K562 (cell line): ENCODE measurements around the gene CISD2. TPM values are rescaled to one million over a fixed set of nuclear protein-coding genes. Genes with fewer than 3 reads are reported as not detected.

ENCODE experiments used
- BRD4 ChIP-seq: fragments of 200-600 bp; sonication (generic); IDR thresholded peaks from 2 replicates; pipeline ENCODE4 v1.6.1; 2017; ENCODE audit warnings: inconsistent platforms
- C11orf30 ChIP-seq: fragments of 450-650 bp; IDR thresholded peaks from 2 replicates; pipeline ENCODE4 v1.6.1; 2016; ENCODE audit warnings: low read depth, mild to moderate bottlenecking
- HDAC2 ChIP-seq: fragments of 450-650 bp; IDR thresholded peaks from 2 replicates; pipeline ENCODE4 v1.6.1; 2016; ENCODE audit warnings: mild to moderate bottlenecking
- ILK ChIP-seq: fragments of 450-650 bp; IDR thresholded peaks from 2 replicates; pipeline ENCODE4 v1.6.1; 2016; ENCODE audit warnings: missing genetic modification characterization, low read depth, mild to moderate bottlenecking, missing compliant biosample characterization, moderate library complexity, borderline replicate concordance
- KLF16 ChIP-seq: IDR thresholded peaks from 2 replicates; pipeline ENCODE4 v1.6.1; 2016; ENCODE audit warnings: antibody characterized with exemption
- MEF2D ChIP-seq: conservative IDR thresholded peaks from 2 replicates; pipeline ENCODE4 v1.6.1; 2016; ENCODE audit warnings: low read depth, missing genetic modification characterization, missing compliant biosample characterization
- NRF1 ChIP-seq, 2 experiments: fragments of 450-650 bp; IDR thresholded peaks in 1 of 2; conservative IDR thresholded peaks in 1 of 2; 2 replicates each; pipeline ENCODE4 v1.6.1; 2014; ENCODE audit warnings: mild to moderate bottlenecking in 2 of 2
- PCBP1 ChIP-seq: fragments of 200-400 bp; formaldehyde crosslinking; IDR thresholded peaks from 2 replicates; pipeline ENCODE4 v1.6.1; 2018; ENCODE audit warnings: mild to moderate bottlenecking, low read depth, low read length; ENCODE audit not compliant: poor library complexity, severe bottlenecking
- RCOR1 ChIP-seq, 2 experiments: IDR thresholded peaks; 2 replicates each; pipeline ENCODE4 v1.6.1; 2012; ENCODE audit warnings: low read depth in 2 of 2, low read length in 2 of 2, borderline replicate concordance in 1 of 2, improper control_type of control experiment in 1 of 2
- SAFB2 ChIP-seq: fragments of 200-400 bp; formaldehyde crosslinking; IDR thresholded peaks from 2 replicates; pipeline ENCODE4 v1.6.1; 2018; ENCODE audit warnings: borderline replicate concordance, low read length, low read depth, moderate library complexity; ENCODE audit not compliant: severe bottlenecking
- STAG1 ChIP-seq: sonication (generic); formaldehyde crosslinking; IDR thresholded peaks from 2 replicates; pipeline ENCODE4 v1.5.0; 2020; ENCODE audit warnings: missing genetic modification reagents, borderline replicate concordance
- TAF9B ChIP-seq: fragments of 450-650 bp; IDR thresholded peaks from 2 replicates; pipeline ENCODE4 v1.6.1; 2018; ENCODE audit warnings: mild to moderate bottlenecking; ENCODE audit not compliant: partially characterized antibody
- WHSC1 ChIP-seq: IDR thresholded peaks from one replicate; pipeline ENCODE4 v1.6.1; 2012; ENCODE audit warnings: low read length, control low read depth, inconsistent platforms
- ZNF780A ChIP-seq: fragments of 250-450 bp; sonication (Bioruptor Pico); IDR thresholded peaks from 2 replicates; pipeline ENCODE4 v1.5.0; 2021; ENCODE audit warnings: mild to moderate bottlenecking
- polyA plus RNA-seq, 8 experiments: library from polyadenylated mRNA; depleted of rRNA in 4 of 8; stranded (reverse) in 5 of 8; unstranded in 3 of 8; fragments of >200 nt; fragmentation: Nextera tagmentation in 2 of 8; fragmentation: Illumina TruSeq in 1 of 8; extraction: Ambion mirVana in 2 of 8; extraction: Trizol in 1 of 8; gene quantifications; 2 replicates each; pipeline versions ENCODE4 v1.2.1 to v1.2.3, GENCODE V29; 2011 to 2014; ENCODE audit warnings: inconsistent platforms in 1 of 8, missing spikeins in 1 of 8
- total RNA-seq, 7 experiments: library from RNA; depleted of rRNA in 6 of 7; stranded (reverse); fragments of >200 nt in 6 of 7; fragmentation: Illumina TruSeq in 2 of 7; extraction: Trizol in 2 of 7; gene quantifications; 2 replicates each; pipeline versions ENCODE4 v1.2.1 to v1.2.3, GENCODE V29; 2011 to 2021; ENCODE audit warnings: low replicate concordance in 1 of 7
- TF ChIP-seq, protein P1 (sequence below): fragments of 450-650 bp; conservative IDR thresholded peaks from 2 replicates; pipeline ENCODE4 v1.6.1; 2016; ENCODE audit warnings: missing genetic modification characterization, low read depth, mild to moderate bottlenecking, missing compliant biosample characterization, moderate library complexity
- TF ChIP-seq, protein P2 (sequence below): IDR thresholded peaks from 3 replicates; pipeline ENCODE4 v1.6.1; 2011; ENCODE audit warnings: borderline replicate concordance, mild to moderate bottlenecking, moderate library complexity; ENCODE audit not compliant: insufficient read length; ENCODE audit errors: extremely low read depth
- TF ChIP-seq, protein P3 (sequence below): fragments of 250-450 bp; sonication (Bioruptor Pico); IDR thresholded peaks from 2 replicates; pipeline ENCODE4 v1.4.0; 2020; ENCODE audit warnings: borderline replicate concordance

CISD2 gene
- total and polyA plus RNA-seq, 9 of the 15 experiments (the other 6 are each of a cell fraction or from before 2014, with no cell fraction given): 37.8 to 91.4 (median 59.8) TPM

DNA sequence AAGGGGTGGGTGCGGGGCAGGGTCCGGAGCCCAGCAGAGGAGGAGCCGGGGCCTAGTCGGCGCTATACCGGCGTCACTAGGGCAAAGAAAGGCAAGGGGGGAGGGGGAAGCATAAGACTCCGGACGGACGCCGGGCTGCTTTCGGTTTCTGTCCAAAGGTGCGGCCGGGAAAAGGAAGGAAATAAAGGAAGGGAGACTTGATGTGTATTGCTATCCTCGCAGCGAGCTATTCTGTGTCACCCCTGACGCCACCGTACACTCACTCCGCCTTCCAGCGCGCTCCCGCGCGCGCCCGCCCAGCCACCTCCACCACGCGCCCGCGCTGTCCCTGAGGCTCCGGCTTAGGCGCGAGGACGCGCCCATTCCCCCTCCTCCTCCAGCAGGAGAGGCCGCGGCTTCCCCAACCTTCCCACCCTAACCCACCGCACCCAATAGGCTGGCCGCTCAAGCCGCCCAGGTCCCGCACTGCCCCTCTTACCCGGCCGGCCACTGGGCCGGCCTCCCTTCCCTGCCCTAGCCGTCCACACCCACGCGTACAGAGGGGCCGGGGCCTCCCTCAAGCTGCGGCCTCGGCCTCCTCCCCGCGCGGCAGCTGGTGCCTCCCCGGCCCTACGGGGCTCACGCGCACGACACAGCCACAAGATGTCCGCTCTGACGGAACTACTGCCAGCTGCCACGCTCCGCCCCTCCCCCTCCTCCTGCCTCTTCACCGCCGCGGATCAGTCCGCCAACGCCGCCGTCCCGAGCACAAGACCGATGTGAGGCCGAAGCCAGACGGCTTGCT is 41.7 kb upstream of the CISD2 start, which contains the start of gene UBE2D3 (continued):
- TF ChIP-seq, protein P1, sequence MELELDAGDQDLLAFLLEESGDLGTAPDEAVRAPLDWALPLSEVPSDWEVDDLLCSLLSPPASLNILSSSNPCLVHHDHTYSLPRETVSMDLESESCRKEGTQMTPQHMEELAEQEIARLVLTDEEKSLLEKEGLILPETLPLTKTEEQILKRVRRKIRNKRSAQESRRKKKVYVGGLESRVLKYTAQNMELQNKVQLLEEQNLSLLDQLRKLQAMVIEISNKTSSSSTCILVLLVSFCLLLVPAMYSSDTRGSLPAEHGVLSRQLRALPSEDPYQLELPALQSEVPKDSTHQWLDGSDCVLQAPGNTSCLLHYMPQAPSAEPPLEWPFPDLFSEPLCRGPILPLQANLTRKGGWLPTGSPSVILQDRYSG (tag): no peak; the same call in none of the 2 replicates
- TF ChIP-seq ILK (tag) (no peak), TAF9B (peak; percentile 98), PCBP1 (peak; percentile 98), WHSC1 (no peak), MEF2D (tag) (no peak), ZNF780A (CRISPR knock-in tag) (no peak), HDAC2 (0 out of 2 replicates have a peak, but pooled peaks have one; percentile 55), SAFB2 (no peak), RCOR1 (IDR thresholded peaks at IDR 0.05; ENCODE audit: borderline replicate concordance in 1 of 2, low read depth in 2 of 2, low read length in 2 of 2) (peak; percentile 68 to 69; a peak in 3 of 4 replicates), STAG1 (CRISPR knock-in tag) (no peak), KLF16 (no peak), NRF1 (conservative IDR thresholded peaks at IDR 0.05 in 1 of 2, IDR thresholded peaks at IDR 0.05 in 1 of 2) (peak; percentile 58 to 60), BRD4 (peak; percentile 85), C11orf30 (no peak)
- TF ChIP-seq, protein P2, sequence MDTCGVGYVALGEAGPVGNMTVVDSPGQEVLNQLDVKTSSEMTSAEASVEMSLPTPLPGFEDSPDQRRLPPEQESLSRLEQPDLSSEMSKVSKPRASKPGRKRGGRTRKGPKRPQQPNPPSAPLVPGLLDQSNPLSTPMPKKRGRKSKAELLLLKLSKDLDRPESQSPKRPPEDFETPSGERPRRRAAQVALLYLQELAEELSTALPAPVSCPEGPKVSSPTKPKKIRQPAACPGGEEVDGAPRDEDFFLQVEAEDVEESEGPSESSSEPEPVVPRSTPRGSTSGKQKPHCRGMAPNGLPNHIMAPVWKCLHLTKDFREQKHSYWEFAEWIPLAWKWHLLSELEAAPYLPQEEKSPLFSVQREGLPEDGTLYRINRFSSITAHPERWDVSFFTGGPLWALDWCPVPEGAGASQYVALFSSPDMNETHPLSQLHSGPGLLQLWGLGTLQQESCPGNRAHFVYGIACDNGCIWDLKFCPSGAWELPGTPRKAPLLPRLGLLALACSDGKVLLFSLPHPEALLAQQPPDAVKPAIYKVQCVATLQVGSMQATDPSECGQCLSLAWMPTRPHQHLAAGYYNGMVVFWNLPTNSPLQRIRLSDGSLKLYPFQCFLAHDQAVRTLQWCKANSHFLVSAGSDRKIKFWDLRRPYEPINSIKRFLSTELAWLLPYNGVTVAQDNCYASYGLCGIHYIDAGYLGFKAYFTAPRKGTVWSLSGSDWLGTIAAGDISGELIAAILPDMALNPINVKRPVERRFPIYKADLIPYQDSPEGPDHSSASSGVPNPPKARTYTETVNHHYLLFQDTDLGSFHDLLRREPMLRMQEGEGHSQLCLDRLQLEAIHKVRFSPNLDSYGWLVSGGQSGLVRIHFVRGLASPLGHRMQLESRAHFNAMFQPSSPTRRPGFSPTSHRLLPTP: no peak
- TF ChIP-seq, protein P3, sequence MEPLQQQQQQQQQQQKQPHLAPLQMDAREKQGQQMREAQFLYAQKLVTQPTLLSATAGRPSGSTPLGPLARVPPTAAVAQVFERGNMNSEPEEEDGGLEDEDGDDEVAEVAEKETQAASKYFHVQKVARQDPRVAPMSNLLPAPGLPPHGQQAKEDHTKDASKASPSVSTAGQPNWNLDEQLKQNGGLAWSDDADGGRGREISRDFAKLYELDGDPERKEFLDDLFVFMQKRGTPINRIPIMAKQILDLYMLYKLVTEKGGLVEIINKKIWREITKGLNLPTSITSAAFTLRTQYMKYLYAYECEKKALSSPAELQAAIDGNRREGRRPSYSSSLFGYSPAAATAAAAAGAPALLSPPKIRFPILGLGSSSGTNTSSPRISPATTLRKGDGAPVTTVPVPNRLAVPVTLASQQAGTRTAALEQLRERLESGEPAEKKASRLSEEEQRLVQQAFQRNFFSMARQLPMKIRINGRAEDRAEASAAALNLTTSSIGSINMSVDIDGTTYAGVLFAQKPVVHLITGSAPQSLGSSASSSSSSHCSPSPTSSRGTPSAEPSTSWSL (CRISPR knock-in tag): no peak
